Endodermal cell (in vitro differentiated cells): Measurements from ENCODE around the gene SPEM1. TPM values are rescaled to one million over a fixed set of nuclear protein-coding genes. Genes with fewer than 3 reads are reported as not detected.

Experiments used
- DNase-seq: peaks from one replicate; pipeline ENCODE4 v3.0.0-alpha.2; 2017
- H3K27ac ChIP-seq: 2 replicates; pipeline ENCODE4 v1.5.1; 2013; ENCODE audit warnings: mild to moderate bottlenecking, low read depth, low read length, moderate library complexity
- H3K27me3 ChIP-seq: 2 replicates; pipeline ENCODE4 v1.6.1; 2013; ENCODE audit warnings: mild to moderate bottlenecking, low read length, moderate library complexity; ENCODE audit not compliant: insufficient read depth, control insufficient read depth, poor library complexity, severe bottlenecking
- H3K36me3 ChIP-seq: 2 replicates; pipeline ENCODE4 v1.7.0; 2013; ENCODE audit warnings: mild to moderate bottlenecking, low read length, moderate library complexity; ENCODE audit not compliant: control insufficient read depth, insufficient read depth
- H3K4me1 ChIP-seq: one replicate; pipeline ENCODE4 v1.7.0; 2013; ENCODE audit warnings: low read length; ENCODE audit not compliant: control insufficient read depth, insufficient read depth
- H3K4me3 ChIP-seq: 2 replicates; pipeline ENCODE4 v1.5.1; 2013; ENCODE audit warnings: mild to moderate bottlenecking, low read length, moderate library complexity
- H3K9ac ChIP-seq: 2 replicates; pipeline ENCODE4 v1.6.1; 2013; ENCODE audit warnings: mild to moderate bottlenecking, low read length, moderate library complexity; ENCODE audit not compliant: poor library complexity, severe bottlenecking; ENCODE audit errors: extremely low read depth
- H3K9me3 ChIP-seq: 2 replicates; pipeline ENCODE4 v1.6.1; 2013; ENCODE audit warnings: mild to moderate bottlenecking, low read length, moderate library complexity; ENCODE audit not compliant: control insufficient read depth
- H3K27ac Mint-ChIP-seq: 2 replicates; pipeline ENCODE4 v1.8.0; 2020; ENCODE audit warnings: mixed read lengths
- H3K27me3 Mint-ChIP-seq: 2 replicates; pipeline ENCODE4 v1.8.0; 2021; ENCODE audit warnings: mild to moderate bottlenecking, mixed read lengths; ENCODE audit not compliant: insufficient read depth
- H3K36me3 Mint-ChIP-seq: 2 replicates; pipeline ENCODE4 v1.8.0; 2020; ENCODE audit warnings: low read depth, mixed read lengths
- H3K4me1 Mint-ChIP-seq: 2 replicates; pipeline ENCODE4 v1.8.0; 2020; ENCODE audit warnings: mixed read lengths
- H3K4me3 Mint-ChIP-seq: 2 replicates; pipeline ENCODE4 v1.8.0; 2020; ENCODE audit warnings: mild to moderate bottlenecking, moderate library complexity, mixed read lengths
- H3K9me3 Mint-ChIP-seq: 2 replicates; pipeline ENCODE4 v1.8.0; 2020; ENCODE audit warnings: mild to moderate bottlenecking, mixed read lengths
- WGBS, 2 experiments: methylation state at CpG; one replicate each; pipeline versions ENCODE4 v1.1.5 to v1.1.7; 2013; ENCODE audit warnings: missing lambda C conversion rate in 2 of 2, mixed read lengths in 1 of 2; ENCODE audit not compliant: insufficient coverage in 1 of 2, insufficient read length in 1 of 2; 5-methylcytosine and 5-hydroxymethylcytosine counted together
- total RNA-seq, 2 donors: library from RNA; stranded (reverse); fragmentation: NEBNext Ultra II Directional in 1 of 2; extraction: Animal tissue kit (Norgen Biotek cat#: 25700) in 1 of 2; gene quantifications; 2 replicates in 1 of 2; 3 replicates in 1 of 2; pipeline ENCODE4 v1.2.1, GENCODE V29; 2021
- TF ChIP-seq, protein P1 (sequence below): fragments of 200-600 bp; sonication (generic); conservative IDR thresholded peaks from 2 replicates; pipeline ENCODE4 v1.5.0; 2021; ENCODE audit warnings: antibody characterized with exemption, mild to moderate bottlenecking

SPEM1 gene
- total RNA-seq, 2 donors from 2014 or later, result 0.46 to 0.49 TPM

- Histone ChIP-seq H3K9me3 (no peaks in the 10 kb centered on the region), H3K4me3 (no peak overlapping the region), H3K36me3 (peaks cover 24% of the 10 kb centered on the region), H3K4me1 (no peaks in the 10 kb centered on the region), H3K9ac (no peak overlapping the region), H3K27me3 (no peaks in the 10 kb centered on the region), H3K27ac (no peak overlapping the region)
- TF ChIP-seq, protein P1, sequence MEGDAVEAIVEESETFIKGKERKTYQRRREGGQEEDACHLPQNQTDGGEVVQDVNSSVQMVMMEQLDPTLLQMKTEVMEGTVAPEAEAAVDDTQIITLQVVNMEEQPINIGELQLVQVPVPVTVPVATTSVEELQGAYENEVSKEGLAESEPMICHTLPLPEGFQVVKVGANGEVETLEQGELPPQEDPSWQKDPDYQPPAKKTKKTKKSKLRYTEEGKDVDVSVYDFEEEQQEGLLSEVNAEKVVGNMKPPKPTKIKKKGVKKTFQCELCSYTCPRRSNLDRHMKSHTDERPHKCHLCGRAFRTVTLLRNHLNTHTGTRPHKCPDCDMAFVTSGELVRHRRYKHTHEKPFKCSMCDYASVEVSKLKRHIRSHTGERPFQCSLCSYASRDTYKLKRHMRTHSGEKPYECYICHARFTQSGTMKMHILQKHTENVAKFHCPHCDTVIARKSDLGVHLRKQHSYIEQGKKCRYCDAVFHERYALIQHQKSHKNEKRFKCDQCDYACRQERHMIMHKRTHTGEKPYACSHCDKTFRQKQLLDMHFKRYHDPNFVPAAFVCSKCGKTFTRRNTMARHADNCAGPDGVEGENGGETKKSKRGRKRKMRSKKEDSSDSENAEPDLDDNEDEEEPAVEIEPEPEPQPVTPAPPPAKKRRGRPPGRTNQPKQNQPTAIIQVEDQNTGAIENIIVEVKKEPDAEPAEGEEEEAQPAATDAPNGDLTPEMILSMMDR, result no peak
- H3K4me1 Mint-ChIP-seq, result peaks cover 10% of the 10 kb centered on the region
- WGBS, 2 experiments, result 89 to 92% methylated on average over 3 to 6 of the region's 6 CpGs
- H3K4me3 Mint-ChIP-seq, result peak overlapping the region; percentile 29
- no peaks in the 10 kb centered on the region for H3K9me3 Mint-ChIP-seq
- no peak overlapping the region for H3K27ac Mint-ChIP-seq
- no peak for DNase-seq
- H3K27me3 Mint-ChIP-seq, result peaks cover 16% of the 10 kb centered on the region
- H3K36me3 Mint-ChIP-seq, result peaks cover 27% of the 10 kb centered on the region
Observed at GRCh38 chr17:7408863-7409262, 11.3 kb upstream of the SPEM1 start.

- Histone ChIP-seq H3K4me1 (no peaks in the 10 kb centered on the region), H3K4me3 (no peak overlapping the region), H3K9ac (no peak overlapping the region), H3K27ac (no peak overlapping the region), H3K9me3 (no peaks in the 10 kb centered on the region), H3K27me3 (no peaks in the 10 kb centered on the region), H3K36me3 (peaks cover 24% of the 10 kb centered on the region)
- peaks cover 10% of the 10 kb centered on the region for H3K4me1 Mint-ChIP-seq
- WGBS, 2 experiments, result 92 to 94% methylated on average over 5 to 6 of the region's 6 CpGs
- DNase-seq, result no peak
- TF ChIP-seq, protein P1, result no peak
- peaks cover 28% of the 10 kb centered on the region for H3K36me3 Mint-ChIP-seq
- peaks cover 16% of the 10 kb centered on the region for H3K27me3 Mint-ChIP-seq
- H3K4me3 Mint-ChIP-seq, result no peak overlapping the region
- H3K27ac Mint-ChIP-seq, result no peak overlapping the region
- H3K9me3 Mint-ChIP-seq, result no peaks in the 10 kb centered on the region
Observed at GRCh38 chr17:7409716-7410115, 10.4 kb upstream of the SPEM1 start.

DNA sequence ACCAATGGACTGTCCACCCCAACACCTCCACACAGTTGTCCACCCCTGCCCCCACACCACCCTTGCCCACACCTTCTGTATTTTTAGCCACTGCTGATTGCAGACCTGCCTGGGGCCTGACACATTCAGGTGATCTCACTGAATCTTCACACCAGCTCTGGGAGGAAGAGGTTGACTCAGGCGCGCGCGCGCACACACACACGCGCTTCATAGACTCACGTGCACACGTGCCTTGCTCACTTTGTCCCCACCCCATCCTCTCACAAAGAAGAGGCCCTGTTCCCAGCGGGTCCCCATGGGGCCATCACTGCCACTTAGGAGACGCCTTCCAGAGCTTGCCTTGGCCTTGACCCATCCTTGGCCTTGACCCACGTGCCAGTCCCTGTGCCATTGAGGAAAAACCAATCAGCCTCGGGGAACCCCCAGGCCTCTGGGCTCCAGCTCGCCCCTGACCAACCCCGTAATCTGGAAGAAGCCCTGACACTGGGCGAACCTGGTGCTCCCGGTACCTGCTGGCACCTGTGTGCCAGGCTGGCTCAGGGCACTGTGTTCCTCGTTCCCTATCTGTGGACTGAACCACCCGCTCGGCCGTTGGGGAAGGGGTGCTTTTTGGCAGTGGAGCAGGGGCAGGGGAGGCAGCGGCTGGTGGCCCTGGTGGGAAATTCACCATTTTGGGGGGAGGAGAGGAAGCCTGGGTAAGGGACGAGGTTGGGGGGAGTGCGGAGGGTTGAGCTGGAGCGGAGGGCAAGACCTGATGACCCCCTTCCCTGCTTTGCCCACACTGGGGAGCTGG is 9.3 kb upstream of the SPEM1 start:
- peaks cover 39% of the 10 kb centered on the region for H3K36me3 Mint-ChIP-seq
- no peak overlapping the region for H3K27ac Mint-ChIP-seq
- H3K9me3 Mint-ChIP-seq, result no peaks in the 10 kb centered on the region
- peaks cover 9% of the 10 kb centered on the region for H3K4me1 Mint-ChIP-seq
- Histone ChIP-seq H3K9me3 (no peaks in the 10 kb centered on the region), H3K27ac (no peak overlapping the region), H3K27me3 (no peaks in the 10 kb centered on the region), H3K4me3 (no peak overlapping the region), H3K4me1 (no peaks in the 10 kb centered on the region), H3K9ac (no peak overlapping the region), H3K36me3 (peaks cover 32% of the 10 kb centered on the region)
- no peak for DNase-seq
- WGBS, 2 experiments, result 94 to 97% methylated on average over 11 to 25 of the region's 25 CpGs
- H3K27me3 Mint-ChIP-seq, result peaks cover 16% of the 10 kb centered on the region
- H3K4me3 Mint-ChIP-seq, result no peak overlapping the region
- TF ChIP-seq, protein P1, result no peak
